Measurements from ENCODE around the gene BAD. TPM values are rescaled to one million over a fixed set of nuclear protein-coding genes. Genes with fewer than 3 reads are reported as not detected.

The BAD gene
- 75.8 to 101 TPM (median 91.4 TPM) in 5 replicates for total RNA-seq (2022; extraction: Qiagen RNA extraction; ENCODE audit: low read depth)

GRCh38 chr11:64284048-64284961 lies at the start of gene BAD:
Gene BAD (minus strand): TSS chr11:64284665. CDS start chr11:64284368, 297 bp downstream.

GRCh38 chr11:64317961-64318765 lies 33.7 kb upstream of the BAD start, which contains the start of gene PRDX5:
Gene PRDX5 (plus strand): TSS chr11:64318121. CDS start chr11:64318216, 95 bp downstream.

GRCh38 chr11:64317325-64317960 lies 33.0 kb upstream of the BAD start, which contains the start of gene TRMT112:
Gene TRMT112 (minus strand): TSS chr11:64317559. CDS start chr11:64317526, 33 bp downstream.

GRCh38 chr11:64305075-64305690 lies 20.7 kb upstream of the BAD start, which contains the start of gene ESRRA:
Gene ESRRA (plus strand): TSS chr11:64305524. CDS start chr11:64307180, 1,656 bp downstream.

GRCh38 chr11:64299847-64300648 lies 15.6 kb upstream of the BAD start, which contains the start of gene CATSPERZ:
Gene CATSPERZ (plus strand): TSS chr11:64300358. CDS start chr11:64300411, 53 bp downstream.

GRCh38 chr11:64291262-64291751 lies 6.8 kb upstream of the BAD start, which contains the start of gene KCNK4:
Gene KCNK4 (plus strand): TSS chr11:64291302. CDS start chr11:64293019, 1,717 bp downstream.

GRCh38 chr11:64284962-64285884 lies 758 bp upstream of the BAD start, which contains the start of gene GPR137:
Gene GPR137 (plus strand): TSS chr11:64285848. CDS start chr11:64286525, 677 bp downstream.

GRCh38 chr11:64251016-64251752 lies 33.3 kb downstream of the BAD start, which contains the start of gene PLCB3:
Gene PLCB3 (plus strand): TSS chr11:64251530. CDS start chr11:64251650, 120 bp downstream.

GRCh38 chr11:64246871-64247728 lies 37.4 kb downstream of the BAD start, which contains the start of gene PPP1R14B:
Gene PPP1R14B (minus strand): TSS chr11:64246943. CDS start chr11:64246673, 270 bp downstream.

GRCh38 chr11:64240435-64241240 lies 43.8 kb downstream of the BAD start, which contains the start of gene FKBP2:
Gene FKBP2 (plus strand): TSS chr11:64241095. CDS start chr11:64242388, 1,293 bp downstream.

GRCh38 chr11:64233913-64234586 lies 50.4 kb downstream of the BAD start, which contains the start of gene VEGFB:
Gene VEGFB (plus strand): TSS chr11:64234584. CDS start chr11:64234834, 250 bp downstream.

GRCh38 chr11:64230171-64230984 lies 54.1 kb downstream of the BAD start, which contains the start of gene DNAJC4:
Gene DNAJC4 (plus strand): TSS chr11:64230548. CDS start chr11:64230855, 307 bp downstream.

GRCh38 chr11:64225608-64226506 lies 58.6 kb downstream of the BAD start, which contains the start of the genes NUDT22 and TRPT1:
Gene NUDT22 (plus strand): TSS chr11:64226274. CDS start chr11:64226653, 379 bp downstream.
Gene TRPT1 (minus strand): TSS chr11:64226186. CDS start chr11:64225860, 326 bp downstream.

Measured in A549 treated with GW870086 at 1 μM for 4 hours (cell line).